RWPE2 (cell line): ENCODE data around the gene SORCS3.

Source experiments
- ATAC-seq: fragments of 200-7000 bp; cut with Tn5 transposase; 3 replicates; pipeline ENCODE4 v1.9.1; 2021; ENCODE audit warnings: low read depth
- DNase-seq: peaks from one replicate; pipeline ENCODE4 v3.0.0-alpha.2; 2020; ENCODE audit warnings: low spot score
- H3K27ac ChIP-seq: fragments of 450-650 bp; 2 replicates; pipeline ENCODE4 v1.5.1; 2017; ENCODE audit warnings: mild to moderate bottlenecking; ENCODE audit not compliant: poor library complexity, severe bottlenecking
- H3K27me3 ChIP-seq: fragments of 250-450 bp; sonication (Bioruptor Pico); 2 replicates; pipeline ENCODE4 v1.5.1; 2021; ENCODE audit warnings: mild to moderate bottlenecking, moderate library complexity; ENCODE audit not compliant: insufficient read depth, poor library complexity, severe bottlenecking
- H3K36me3 ChIP-seq: fragments of 250-450 bp; sonication (Bioruptor Pico); 2 replicates; pipeline ENCODE4 v1.5.1; 2020; ENCODE audit warnings: low read depth, mild to moderate bottlenecking, moderate library complexity
- H3K4me1 ChIP-seq: fragments of 250-450 bp; sonication (Bioruptor Pico); 2 replicates; pipeline ENCODE4 v1.5.1; 2021; ENCODE audit warnings: mild to moderate bottlenecking, moderate library complexity; ENCODE audit not compliant: insufficient read depth, poor library complexity, severe bottlenecking
- H3K4me3 ChIP-seq: fragments of 250-450 bp; sonication (Bioruptor Pico); 2 replicates; pipeline ENCODE4 v1.5.1; 2021; ENCODE audit warnings: mild to moderate bottlenecking, moderate library complexity; ENCODE audit not compliant: severe bottlenecking
- H3K9me3 ChIP-seq: fragments of 250-450 bp; sonication (Bioruptor Pico); 2 replicates; pipeline ENCODE4 v1.5.1; 2021; ENCODE audit warnings: mild to moderate bottlenecking, moderate library complexity; ENCODE audit not compliant: severe bottlenecking
- CTCF ChIP-seq: fragments of 450-650 bp; IDR thresholded peaks from one replicate; pipeline ENCODE4 v1.5.1; 2017; ENCODE audit warnings: mild to moderate bottlenecking, moderate library complexity; ENCODE audit not compliant: poor library complexity, severe bottlenecking

SORCS3 gene

DNA sequence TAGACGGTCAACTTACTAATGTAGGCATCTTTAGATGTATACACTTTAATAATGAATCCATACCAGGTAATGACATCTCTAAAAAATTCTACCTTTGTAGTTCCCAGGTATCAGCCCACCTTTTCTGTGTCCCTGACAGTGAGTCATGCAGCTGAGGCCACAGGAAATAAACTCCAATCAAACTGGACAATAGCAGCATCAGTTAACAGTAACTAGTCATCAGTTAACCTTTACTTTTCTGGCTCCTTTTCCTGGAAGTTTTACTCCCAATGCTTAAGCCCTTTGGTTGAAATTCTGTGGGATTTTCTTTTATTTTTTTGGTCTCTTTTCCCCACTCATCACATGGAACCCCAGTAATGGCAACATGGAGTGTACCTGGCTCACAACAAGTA, 617.6 kb downstream of the SORCS3 start:
- H3K4me1 ChIP-seq, result no peaks in the 10 kb centered on the region
- no peak for DNase-seq
- TF ChIP-seq CTCF, result no peak
- no peak overlapping the region for H3K4me3 ChIP-seq
- H3K9me3 ChIP-seq, result no peaks in the 10 kb centered on the region
- H3K27me3 ChIP-seq, result no peaks in the 10 kb centered on the region
- ATAC-seq, result no peak
- H3K27ac ChIP-seq, result no peak overlapping the region
- no peaks in the 10 kb centered on the region for H3K36me3 ChIP-seq

DNA sequence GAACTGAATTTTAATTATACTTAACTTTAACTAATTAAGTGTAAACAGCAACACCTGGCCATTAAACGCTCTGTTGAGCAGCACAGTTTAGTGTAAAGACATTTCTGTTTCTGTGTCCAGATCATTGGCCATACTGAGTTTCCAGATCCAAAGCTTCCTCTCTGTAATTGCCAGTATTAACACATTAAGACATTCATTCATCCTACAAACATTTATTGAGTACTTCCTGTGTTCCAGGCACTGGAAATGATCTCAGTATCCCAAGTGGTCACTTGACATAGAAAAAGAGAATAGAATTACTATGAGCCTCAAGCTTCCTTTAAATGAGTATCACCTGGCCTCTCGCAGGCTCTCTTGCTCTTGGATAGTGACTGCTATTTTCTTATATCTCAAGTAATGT, 618.1 kb downstream of the SORCS3 start:
- Histone ChIP-seq H3K27ac (no peak overlapping the region), H3K4me1 (no peaks in the 10 kb centered on the region), H3K4me3 (no peak overlapping the region), H3K27me3 (no peaks in the 10 kb centered on the region), H3K36me3 (no peaks in the 10 kb centered on the region), H3K9me3 (no peaks in the 10 kb centered on the region)
- TF ChIP-seq CTCF, result no peak
- no peak for ATAC-seq
- DNase-seq, result no peak

- H3K4me3 ChIP-seq, result no peak overlapping the region
- no peak overlapping the region for H3K27ac ChIP-seq
- H3K4me1 ChIP-seq, result no peaks in the 10 kb centered on the region
- TF ChIP-seq CTCF, result no peak
- no peaks in the 10 kb centered on the region for H3K36me3 ChIP-seq
- ATAC-seq (no peak), DNase-seq (no peak)
- H3K9me3 ChIP-seq, result no peaks in the 10 kb centered on the region
- H3K27me3 ChIP-seq, result no peaks in the 10 kb centered on the region
Observed at GRCh38 chr10:105262666-105263065, 621.6 kb downstream of the SORCS3 start.

DNA sequence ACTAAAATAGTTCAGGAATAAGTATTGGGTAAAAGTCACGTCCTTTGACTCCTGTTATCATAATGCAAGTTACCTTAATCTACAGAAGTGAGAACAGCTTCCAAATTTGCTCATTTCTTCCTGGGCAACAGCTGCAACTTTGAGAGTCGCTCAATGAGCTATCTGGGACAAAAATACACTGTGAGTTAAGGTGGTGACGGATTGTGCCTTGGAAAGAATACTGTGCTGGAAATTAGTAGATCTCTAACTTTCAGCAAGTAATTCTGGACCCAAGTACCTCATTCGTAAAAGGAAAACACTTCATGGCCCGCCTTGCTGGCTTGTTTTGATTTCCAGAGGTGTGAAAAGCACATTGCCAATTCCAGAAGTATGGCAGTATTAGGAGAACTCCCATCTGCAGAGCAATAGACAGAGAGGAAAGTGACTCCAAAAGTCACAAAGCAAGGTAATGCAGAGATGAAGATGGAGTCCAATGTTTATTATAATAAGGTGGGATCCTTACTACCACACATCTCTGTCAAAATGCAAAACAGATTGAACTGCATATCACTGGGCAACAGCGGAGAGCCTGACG, 626.0 kb downstream of the SORCS3 start:
- no peak overlapping the region for H3K4me3 ChIP-seq
- H3K36me3 ChIP-seq, result no peaks in the 10 kb centered on the region
- H3K4me1 ChIP-seq, result no peaks in the 10 kb centered on the region
- DNase-seq, result no peak
- no peaks in the 10 kb centered on the region for H3K9me3 ChIP-seq
- TF ChIP-seq CTCF, result no peak
- H3K27me3 ChIP-seq, result no peaks in the 10 kb centered on the region
- no peak overlapping the region for H3K27ac ChIP-seq
- ATAC-seq, result no peak

DNA sequence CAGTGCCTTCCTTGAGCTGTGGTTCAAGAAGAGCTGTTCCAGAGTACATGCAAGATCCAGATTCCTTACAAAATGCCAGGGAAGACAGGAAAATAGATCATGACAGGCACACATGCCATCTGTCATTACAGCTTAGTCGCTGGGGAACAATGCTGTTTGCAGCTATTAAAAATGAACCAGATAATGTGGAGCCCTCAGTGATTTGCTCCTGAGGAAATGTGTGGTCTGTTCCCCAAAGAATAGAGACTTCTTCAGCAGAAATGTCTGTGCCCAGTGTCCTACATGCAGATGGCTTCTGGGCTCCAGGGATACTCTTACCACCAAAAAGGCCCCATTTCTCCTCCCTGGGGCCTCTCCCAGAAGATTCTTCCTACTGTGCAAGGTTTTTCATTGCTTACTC, 627.9 kb downstream of the SORCS3 start:
- H3K36me3 ChIP-seq, result no peaks in the 10 kb centered on the region
- no peak overlapping the region for H3K4me3 ChIP-seq
- no peaks in the 10 kb centered on the region for H3K4me1 ChIP-seq
- H3K9me3 ChIP-seq, result no peaks in the 10 kb centered on the region
- H3K27ac ChIP-seq, result no peak overlapping the region
- no peak for DNase-seq
- no peaks in the 10 kb centered on the region for H3K27me3 ChIP-seq
- ATAC-seq, result no peak
- TF ChIP-seq CTCF, result no peak
